Middle frontal gyrus (tissue), 1 donor: ENCODE measurements around the gene SLC49A3.
"Not testable (repeated sequence)": the region's sequence is repeated elsewhere in the genome, so short reads cannot be mapped to it uniquely, and the experiment has no call there.

ENCODE experiments used
- DNase-seq: peaks from one replicate; pipeline ENCODE4 v3.0.0-alpha.2; 2015; ENCODE audit warnings: low spot score; ENCODE audit errors: extremely low spot score

Gene SLC49A3

GRCh38 chr4:688854-689681 is at the start of gene SLC49A3:
SLC49A3 (minus strand) TSS chr4:689151; CDS start chr4:689127, 24 bp downstream.
- no peak for DNase-seq

- DNase-seq, result not testable (repeated sequence)
Measured at GRCh38 chr4:736561-736960, 47.6 kb upstream of the SLC49A3 start.

- no peak for DNase-seq
Measured at GRCh38 chr4:735583-735982, 46.6 kb upstream of the SLC49A3 start.

- DNase-seq, result no peak
Measured at GRCh38 chr4:734951-735350, 46.0 kb upstream of the SLC49A3 start.

- DNase-seq, result no peak
Measured at GRCh38 chr4:734075-734474, 45.1 kb upstream of the SLC49A3 start.

- DNase-seq, result no peak
Measured at GRCh38 chr4:733631-733980, 44.7 kb upstream of the SLC49A3 start.

GRCh38 chr4:732911-733630 is 44.1 kb upstream of the SLC49A3 start:
- DNase-seq, result no peak

- DNase-seq, result no peak
Measured at GRCh38 chr4:732486-732885, 43.5 kb upstream of the SLC49A3 start.

- not testable (repeated sequence) for DNase-seq
Measured at GRCh38 chr4:731954-732353, 43.0 kb upstream of the SLC49A3 start.

GRCh38 chr4:730946-731904 is 42.3 kb upstream of the SLC49A3 start:
- DNase-seq, result not testable (repeated sequence)

GRCh38 chr4:730511-730910 is 41.6 kb upstream of the SLC49A3 start:
- DNase-seq, result no peak

GRCh38 chr4:729336-730315 is 40.7 kb upstream of the SLC49A3 start:
- DNase-seq, result no peak

- no peak for DNase-seq
Measured at GRCh38 chr4:727576-727975, 38.6 kb upstream of the SLC49A3 start.

GRCh38 chr4:726838-727237 is 37.9 kb upstream of the SLC49A3 start:
- no peak for DNase-seq

- no peak for DNase-seq
Measured at GRCh38 chr4:726235-726787, 37.4 kb upstream of the SLC49A3 start.

- DNase-seq, result no peak
Measured at GRCh38 chr4:725391-726234, 36.7 kb upstream of the SLC49A3 start.

- DNase-seq, result no peak
Measured at GRCh38 chr4:723751-724530, 35.0 kb upstream of the SLC49A3 start.

GRCh38 chr4:722851-723360 is 34.0 kb upstream of the SLC49A3 start:
- DNase-seq, result no peak
